K562 (cell line): ENCODE measurements around the gene SELENOF. TPM values are rescaled to one million over a fixed set of nuclear protein-coding genes. Genes with fewer than 3 reads are reported as not detected.

ENCODE experiments used
- ATAC-seq: fragments of 200-7000 bp; cut with Tn5 transposase; 3 replicates; pipeline ENCODE4 v1.9.1; 2020; ENCODE audit warnings: moderate library complexity
- BruUV-seq: library from RNA; stranded (reverse); fragments of 400-500 nt; replicated peaks from 2 replicates; lab custom pipeline; 2021; lab: Mats Ljungman, UMichigan
- CTCF ChIA-PET: fragments of 300-600 bp; formaldehyde crosslinking; extraction: SDS; loops from one replicate; lab custom pipeline; 2021; ENCODE audit warnings: low intra/inter-chr PET ratio; lab: Yijun Ruan, JAX
- POLR2A ChIA-PET: fragments of 300-600, 350-650 bp; sonication (Branson Sonifier 250); formaldehyde crosslinking; extraction: SDS; loops from one replicate; lab custom pipeline; 2021; ENCODE audit warnings: antibody characterized with exemption, inconsistent platforms; lab: Yijun Ruan, JAX
- DNase-seq, 4 experiments: peaks; one replicate each; pipeline versions ENCODE4 v3.0.0 to v3.0.0-alpha.2; 2011 to 2018; ENCODE audit warnings: low spot score in 3 of 4, mixed read lengths in 3 of 4; ENCODE audit errors: extremely low read depth in 1 of 4
- FAIRE-seq: peaks from 2 replicates; lab custom pipeline; 2011; peaks lifted over from hg19 to GRCh38; lab: Jason Lieb, UNC
- H2AFZ ChIP-seq: 2 replicates; pipeline ENCODE4 v1.6.0; 2011; ENCODE audit warnings: low read depth, low read length, control low read depth, inconsistent platforms
- H3K27ac ChIP-seq: fragments of 200-600 bp; 3 replicates; pipeline ENCODE4 v1.8.0; 2011; ENCODE audit warnings: low read depth, mild to moderate bottlenecking, control low read depth, inconsistent platforms, low read length, moderate library complexity, mixed read lengths; ENCODE audit errors: extremely low read depth
- H3K27me3 ChIP-seq, 2 experiments: fragments of 300-600 bp in 1 of 2; 2 replicates in 1 of 2; 3 replicates in 1 of 2; pipeline versions ENCODE4 v1.6.0 to v1.8.0; 2011; ENCODE audit warnings: inconsistent platforms in 2 of 2, low read length in 2 of 2, mild to moderate bottlenecking in 1 of 2, mixed read lengths in 1 of 2, moderate library complexity in 1 of 2; ENCODE audit not compliant: control insufficient read depth in 2 of 2, insufficient read depth in 2 of 2
- H3K36me3 ChIP-seq: fragments of 300-600 bp; 3 replicates; pipeline ENCODE4 v1.8.0; 2011; ENCODE audit warnings: mild to moderate bottlenecking, low read length, inconsistent platforms; ENCODE audit not compliant: control insufficient read depth, insufficient read depth
- H3K4me1 ChIP-seq, 2 experiments: fragments of 200-600 bp in 1 of 2; replicated peaks in 1 of 2; 2 replicates in 1 of 2; 3 replicates in 1 of 2; pipeline versions ENCODE4 v1.5.1 to v1.8.0; 2011; ENCODE audit warnings: inconsistent platforms in 2 of 2, low read length in 2 of 2, mild to moderate bottlenecking in 1 of 2, mixed read lengths in 1 of 2, moderate library complexity in 1 of 2; ENCODE audit not compliant: control insufficient read depth in 2 of 2, insufficient read depth in 2 of 2
- H3K4me2 ChIP-seq: 2 replicates; pipeline ENCODE4 v1.6.1; 2011; ENCODE audit warnings: low read length, control low read depth, inconsistent platforms, mixed read lengths; ENCODE audit not compliant: insufficient read depth
- H3K4me3 ChIP-seq: fragments of 200-600 bp; sonication (generic), shearing (Covaris generic); 2 replicates; pipeline ENCODE4 v1.5.1; 2016; ENCODE audit warnings: control low read depth, inconsistent platforms
- H3K79me2 ChIP-seq: fragments of 200-600 bp; 3 replicates; pipeline ENCODE4 v1.8.0; 2011; ENCODE audit warnings: low read length, inconsistent platforms; ENCODE audit not compliant: control insufficient read depth, insufficient read depth
- H3K9ac ChIP-seq, 2 experiments: 2 replicates each; pipeline versions ENCODE4 v1.6.0 to v1.6.1; 2011; ENCODE audit warnings: low read depth in 2 of 2, low read length in 2 of 2, control low read depth in 1 of 2, inconsistent platforms in 1 of 2, mild to moderate bottlenecking in 1 of 2, mixed read lengths in 1 of 2; ENCODE audit not compliant: insufficient read depth in 1 of 2
- H3K9me1 ChIP-seq: one replicate; pipeline ENCODE4 v1.6.0; 2011; ENCODE audit warnings: inconsistent platforms, mild to moderate bottlenecking, low read length, moderate library complexity; ENCODE audit not compliant: control insufficient read depth, insufficient read depth
- H3K9me3 ChIP-seq: replicated peaks from 2 replicates; pipeline ENCODE4 v1.5.1; 2011; ENCODE audit warnings: low read depth, low read length, inconsistent platforms; ENCODE audit not compliant: control insufficient read depth, insufficient read depth
- H4K20me1 ChIP-seq: replicated peaks from 2 replicates; pipeline ENCODE4 v1.6.1; 2011; ENCODE audit warnings: low read length, inconsistent platforms, mixed read lengths; ENCODE audit not compliant: control insufficient read depth, insufficient read depth
- SREBF2 ChIP-seq: sonication (generic); formaldehyde crosslinking; IDR thresholded peaks from 2 replicates; pipeline ENCODE4 v1.4.0; 2020; ENCODE audit warnings: mild to moderate bottlenecking, missing genetic modification reagents
- TCF3 ChIP-seq: sonication (generic); formaldehyde crosslinking; IDR thresholded peaks from 2 replicates; pipeline ENCODE4 v1.4.0; 2020; ENCODE audit warnings: mild to moderate bottlenecking, missing genetic modification reagents
- ZNF280B ChIP-seq: fragments of 250-450 bp; sonication (Bioruptor Pico); IDR thresholded peaks from 2 replicates; pipeline ENCODE4 v1.5.1; 2021; ENCODE audit warnings: mild to moderate bottlenecking
- ZNF76 ChIP-seq: fragments of 250-450 bp; sonication (Bioruptor Pico); IDR thresholded peaks from 2 replicates; pipeline ENCODE4 v1.4.0; 2020; ENCODE audit warnings: mild to moderate bottlenecking, moderate library complexity, borderline replicate concordance
- WGBS: fragments of 100-300 bp; shearing (Covaris generic); methylation state at CpG from one replicate; pipeline ENCODE4 v1.1.6; 2016; ENCODE audit warnings: low coverage, mixed read lengths; ENCODE audit not compliant: insufficient coverage; ENCODE audit errors: missing lambda C conversion rate; 5-methylcytosine and 5-hydroxymethylcytosine counted together
- in situ Hi-C: fragments of 300-500 bp; cut with MboI; formaldehyde crosslinking; loops from 4 replicates; pipeline ENCODE4 v1.15.0; 2018; ENCODE audit warnings: inconsistent platforms, mixed read lengths
- intact Hi-C: fragments of 100-400 bp; cut with micrococcal nuclease; formaldehyde crosslinking; loops from 2 replicates; pipeline ENCODE4 v1.14.2; 2022
- polyA plus RNA-seq, 8 experiments: library from polyadenylated mRNA; depleted of rRNA in 4 of 8; stranded (reverse) in 5 of 8; unstranded in 3 of 8; fragments of >200 nt; fragmentation: Nextera tagmentation in 2 of 8; fragmentation: Illumina TruSeq in 1 of 8; extraction: Ambion mirVana in 2 of 8; extraction: Trizol in 1 of 8; gene quantifications; 2 replicates each; pipeline versions ENCODE4 v1.2.1 to v1.2.3, GENCODE V29; 2011 to 2014; ENCODE audit warnings: inconsistent platforms in 1 of 8, missing spikeins in 1 of 8
- total RNA-seq, 7 experiments: library from RNA; depleted of rRNA in 6 of 7; stranded (reverse); fragments of >200 nt in 6 of 7; fragmentation: Illumina TruSeq in 2 of 7; extraction: Trizol in 2 of 7; gene quantifications; 2 replicates each; pipeline versions ENCODE4 v1.2.1 to v1.2.3, GENCODE V29; 2011 to 2021; ENCODE audit warnings: low replicate concordance in 1 of 7
- TF ChIP-seq, protein P1 (sequence below): fragments of 250-450 bp; sonication (Bioruptor Pico); IDR thresholded peaks from 2 replicates; pipeline ENCODE4 v1.5.0; 2020; ENCODE audit warnings: mild to moderate bottlenecking, borderline replicate concordance

SELENOF gene
- total and polyA plus RNA-seq, 9 of the 15 experiments (the other 6 are each of a cell fraction or from before 2014, with no cell fraction given): 115 to 394 (median 215) TPM

GRCh38 chr1:86858524-86859261, 55.2 kb downstream of the SELENOF start:
- H3K27me3 ChIP-seq: no peaks in the 10 kb centered on the region
- ATAC-seq (no peak), DNase-seq (no peak), FAIRE-seq (no peak)
- in situ Hi-C loops: no loop called here
- H4K20me1 ChIP-seq: no peaks in the 10 kb centered on the region
- no TSS peak for BruUV-seq
- no peaks in the 10 kb centered on the region for H3K4me1 ChIP-seq
- no peaks in the 10 kb centered on the region for H3K9me1 ChIP-seq
- no peak overlapping the region for H2AFZ ChIP-seq
- no peak overlapping the region for H3K9ac ChIP-seq
- POLR2A ChIA-PET: interaction anchor here (0.6 to 1.3 kb wide), 4 partner anchors 8 to 35 kb away, joined by 3 to 4 read pairs (median 3); no protein-coding TSS in a partner anchor
- H3K9me3 ChIP-seq: no peaks in the 10 kb centered on the region
- no peak overlapping the region for H3K4me2 ChIP-seq
- 92% methylated on average over 3 of the region's 3 CpGs for WGBS
- H3K79me2 ChIP-seq: no peaks in the 10 kb centered on the region
- H3K36me3 ChIP-seq: peaks cover 7% of the 10 kb centered on the region; the same call in 1 of the 3 replicates
- intact Hi-C loops: no loop called here
- TF ChIP-seq, protein P1, sequence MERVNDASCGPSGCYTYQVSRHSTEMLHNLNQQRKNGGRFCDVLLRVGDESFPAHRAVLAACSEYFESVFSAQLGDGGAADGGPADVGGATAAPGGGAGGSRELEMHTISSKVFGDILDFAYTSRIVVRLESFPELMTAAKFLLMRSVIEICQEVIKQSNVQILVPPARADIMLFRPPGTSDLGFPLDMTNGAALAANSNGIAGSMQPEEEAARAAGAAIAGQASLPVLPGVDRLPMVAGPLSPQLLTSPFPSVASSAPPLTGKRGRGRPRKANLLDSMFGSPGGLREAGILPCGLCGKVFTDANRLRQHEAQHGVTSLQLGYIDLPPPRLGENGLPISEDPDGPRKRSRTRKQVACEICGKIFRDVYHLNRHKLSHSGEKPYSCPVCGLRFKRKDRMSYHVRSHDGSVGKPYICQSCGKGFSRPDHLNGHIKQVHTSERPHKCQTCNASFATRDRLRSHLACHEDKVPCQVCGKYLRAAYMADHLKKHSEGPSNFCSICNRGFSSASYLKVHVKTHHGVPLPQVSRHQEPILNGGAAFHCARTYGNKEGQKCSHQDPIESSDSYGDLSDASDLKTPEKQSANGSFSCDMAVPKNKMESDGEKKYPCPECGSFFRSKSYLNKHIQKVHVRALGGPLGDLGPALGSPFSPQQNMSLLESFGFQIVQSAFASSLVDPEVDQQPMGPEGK (CRISPR knock-in tag): no peak
- TF ChIP-seq ZNF280B (CRISPR knock-in tag) (no peak), ZNF76 (CRISPR knock-in tag) (no peak), TCF3 (CRISPR knock-in tag) (no peak), SREBF2 (CRISPR knock-in tag) (no peak)
- no peak overlapping the region for H3K4me3 ChIP-seq
- H3K27ac ChIP-seq: no peak overlapping the region
- CTCF ChIA-PET: no interaction called here
